Measurements from ENCODE around the gene HOXB4.

DNA sequence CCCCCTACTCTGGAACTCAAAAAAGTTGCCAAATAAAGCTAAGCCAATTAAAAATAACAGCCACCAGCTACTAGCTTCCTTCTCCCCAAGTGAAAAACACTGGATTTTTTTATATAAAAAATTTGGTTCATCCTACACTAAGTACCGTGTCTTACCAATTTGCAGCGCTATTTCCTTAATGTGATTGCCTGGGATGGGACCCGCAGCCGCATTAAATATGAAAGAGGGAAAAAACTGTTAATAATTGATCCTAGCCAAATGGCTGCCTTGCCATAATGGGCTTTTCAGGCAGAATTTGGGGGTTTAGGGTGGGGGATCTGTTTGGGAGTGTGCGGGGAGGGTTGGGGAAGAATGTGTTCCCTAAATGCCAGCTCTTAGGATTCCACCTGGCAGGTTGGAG is 46.0 kb upstream of the HOXB4 start:
- TF ChIP-seq, protein P1, sequence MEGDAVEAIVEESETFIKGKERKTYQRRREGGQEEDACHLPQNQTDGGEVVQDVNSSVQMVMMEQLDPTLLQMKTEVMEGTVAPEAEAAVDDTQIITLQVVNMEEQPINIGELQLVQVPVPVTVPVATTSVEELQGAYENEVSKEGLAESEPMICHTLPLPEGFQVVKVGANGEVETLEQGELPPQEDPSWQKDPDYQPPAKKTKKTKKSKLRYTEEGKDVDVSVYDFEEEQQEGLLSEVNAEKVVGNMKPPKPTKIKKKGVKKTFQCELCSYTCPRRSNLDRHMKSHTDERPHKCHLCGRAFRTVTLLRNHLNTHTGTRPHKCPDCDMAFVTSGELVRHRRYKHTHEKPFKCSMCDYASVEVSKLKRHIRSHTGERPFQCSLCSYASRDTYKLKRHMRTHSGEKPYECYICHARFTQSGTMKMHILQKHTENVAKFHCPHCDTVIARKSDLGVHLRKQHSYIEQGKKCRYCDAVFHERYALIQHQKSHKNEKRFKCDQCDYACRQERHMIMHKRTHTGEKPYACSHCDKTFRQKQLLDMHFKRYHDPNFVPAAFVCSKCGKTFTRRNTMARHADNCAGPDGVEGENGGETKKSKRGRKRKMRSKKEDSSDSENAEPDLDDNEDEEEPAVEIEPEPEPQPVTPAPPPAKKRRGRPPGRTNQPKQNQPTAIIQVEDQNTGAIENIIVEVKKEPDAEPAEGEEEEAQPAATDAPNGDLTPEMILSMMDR (IDR thresholded peaks at IDR 0.05 in 2 of 3, conservative IDR thresholded peaks at IDR 0.05 in 1 of 3; ENCODE audit: control insufficient read depth in 2 of 3, extremely low read depth in 1 of 3, insufficient read depth in 1 of 3, low read depth in 3 of 3, low read length in 3 of 3) = no peak
- no peak for TF ChIP-seq RCOR1 (conservative IDR thresholded peaks at IDR 0.05; ENCODE audit: low read depth, low read length)
- no peak for TF ChIP-seq EP300 (IDR thresholded peaks at IDR 0.05; ENCODE audit: borderline replicate concordance in 1 of 2, control insufficient read depth in 1 of 2, low read depth in 2 of 2, low read length in 2 of 2)
- no peak for TF ChIP-seq CBX3 (IDR thresholded peaks at IDR 0.05; ENCODE audit: borderline replicate concordance, low read depth)

Data from GM12878 (cell line).